ENCODE measurements around the gene AMHR2.
"Not testable (repeated sequence)": the region's sequence is repeated elsewhere in the genome, so short reads cannot be mapped to it uniquely, and the experiment has no call there.

Gene AMHR2

GRCh38 chr12:53418221-53418620 lies 5.4 kb upstream of the AMHR2 start:
- no peak for TF ChIP-seq CTCF (conservative IDR thresholded peaks at IDR 0.05; ENCODE audit: low read depth, low read length)
- H3K4me3 ChIP-seq (ENCODE audit: low read length): no peak overlapping the region
- no peak for DNase-seq (ENCODE audit: low read depth)

GRCh38 chr12:53419756-53420155 lies 3.9 kb upstream of the AMHR2 start:
- no peak overlapping the region for H3K4me3 ChIP-seq (ENCODE audit: low read length)
- no peak for TF ChIP-seq CTCF (conservative IDR thresholded peaks at IDR 0.05; ENCODE audit: low read depth, low read length)
- no peak for DNase-seq (ENCODE audit: low read depth)

- H3K4me3 ChIP-seq (ENCODE audit: low read length); DNase-seq (ENCODE audit: low read depth): not testable (repeated sequence)
Measured at GRCh38 chr12:53422247-53422646, 1.4 kb upstream of the AMHR2 start.

GRCh38 chr12:53424626-53425514 lies 1.2 kb downstream of the AMHR2 start:
- no peak for TF ChIP-seq CTCF (conservative IDR thresholded peaks at IDR 0.05; ENCODE audit: low read depth, low read length)
- DNase-seq (ENCODE audit: low read depth): no peak
- no peak overlapping the region for H3K4me3 ChIP-seq (ENCODE audit: low read length)

- H3K4me3 ChIP-seq (ENCODE audit: low read length): no peak overlapping the region
- no peak for DNase-seq (ENCODE audit: low read depth)
- TF ChIP-seq CTCF (conservative IDR thresholded peaks at IDR 0.05; ENCODE audit: low read depth, low read length): no peak
Measured at GRCh38 chr12:53425515-53426150, 2.0 kb downstream of the AMHR2 start.

GRCh38 chr12:53427905-53428594 lies 4.4 kb downstream of the AMHR2 start:
- no peak overlapping the region for H3K4me3 ChIP-seq (ENCODE audit: low read length)
- DNase-seq (ENCODE audit: low read depth): no peak
- no peak for TF ChIP-seq CTCF (conservative IDR thresholded peaks at IDR 0.05; ENCODE audit: low read depth, low read length)

- no peak for DNase-seq (ENCODE audit: low read depth)
- H3K4me3 ChIP-seq (ENCODE audit: low read length): no peak overlapping the region
- no peak for TF ChIP-seq CTCF (conservative IDR thresholded peaks at IDR 0.05; ENCODE audit: low read depth, low read length)
Measured at GRCh38 chr12:53428741-53429140, 5.1 kb downstream of the AMHR2 start.
